HepG2 (cell line): Measurements from ENCODE around the gene THY1. TPM values are rescaled to one million over a fixed set of nuclear protein-coding genes. Genes with fewer than 3 reads are reported as not detected.

Experiments
- ATAC-seq: fragments of 200-7000 bp; cut with Tn5 transposase; 3 replicates; pipeline ENCODE4 v1.9.1; 2020; ENCODE audit warnings: mild to moderate bottlenecking, moderate library complexity
- BruUV-seq: library from RNA; stranded (reverse); fragments of 400-500 nt; replicated peaks from 2 replicates; lab custom pipeline; 2021; lab: Mats Ljungman, UMichigan
- CTCF ChIA-PET: fragments of 300-600 bp; formaldehyde crosslinking; extraction: SDS; loops from one replicate; lab custom pipeline; 2021; ENCODE audit warnings: low total read pairs, inconsistent platforms, low intra/inter-chr PET ratio; lab: Yijun Ruan, JAX
- POLR2A ChIA-PET: fragments of 350-600 bp; sonication (Branson Sonifier 250); formaldehyde crosslinking; loops from one replicate; lab custom pipeline; 2020; ENCODE audit warnings: antibody characterized with exemption, inconsistent platforms; lab: Yijun Ruan, JAX
- DNase-seq: peaks from one replicate; pipeline ENCODE4 v3.0.0-alpha.2; 2015; ENCODE audit warnings: low spot score
- FAIRE-seq: peaks from 3 replicates; lab custom pipeline; 2011; peaks lifted over from hg19 to GRCh38; lab: Jason Lieb, UNC
- H2AFZ ChIP-seq: one replicate; pipeline ENCODE4 v1.6.1; 2011; ENCODE audit warnings: low read length, inconsistent platforms
- H3K27ac ChIP-seq: fragments of 300-600 bp; 3 replicates; pipeline ENCODE4 v1.8.0; 2011; ENCODE audit warnings: mixed run types, mild to moderate bottlenecking, mixed read lengths, low read length, inconsistent platforms; ENCODE audit not compliant: insufficient read depth; ENCODE audit errors: extremely low read length
- H3K27me3 ChIP-seq, 2 experiments: fragments of 200-600 bp in 1 of 2; 2 replicates in 1 of 2; 3 replicates in 1 of 2; pipeline versions ENCODE4 v1.6.0 to v1.8.0; 2011; ENCODE audit warnings: low read length in 2 of 2, mild to moderate bottlenecking in 2 of 2, moderate library complexity in 2 of 2, inconsistent platforms in 1 of 2; ENCODE audit not compliant: insufficient read depth in 2 of 2, control insufficient read depth in 1 of 2
- H3K36me3 ChIP-seq, 2 experiments: fragments of 200-600 bp in 1 of 2; replicated peaks in 1 of 2; 2 replicates in 1 of 2; 3 replicates in 1 of 2; pipeline versions ENCODE4 v1.5.1 to v1.8.0; 2011; ENCODE audit warnings: low read length in 2 of 2, inconsistent platforms in 1 of 2; ENCODE audit not compliant: insufficient read depth in 2 of 2, control insufficient read depth in 1 of 2
- H3K4me1 ChIP-seq: 2 replicates; pipeline ENCODE4 v1.5.1; 2012; ENCODE audit warnings: low read length, inconsistent platforms; ENCODE audit not compliant: insufficient read depth
- H3K4me2 ChIP-seq: 2 replicates; pipeline ENCODE4 v1.6.0; 2011; ENCODE audit warnings: low read depth, low read length, inconsistent platforms
- H3K4me3 ChIP-seq, 3 experiments: fragments of 200-600 bp in 1 of 3; sonication (generic), shearing (Covaris generic) in 1 of 3; replicated peaks in 1 of 3; 2 replicates each; pipeline ENCODE4 v1.5.1; 2011 to 2016; ENCODE audit warnings: low read length in 3 of 3, inconsistent platforms in 2 of 3, low read depth in 2 of 3, mild to moderate bottlenecking in 2 of 3, control low read depth in 1 of 3, mixed read lengths in 1 of 3; ENCODE audit not compliant: insufficient read depth in 1 of 3
- H3K79me2 ChIP-seq: one replicate; pipeline ENCODE4 v1.6.1; 2011; ENCODE audit warnings: low read length, inconsistent platforms; ENCODE audit not compliant: insufficient read depth
- H3K9ac ChIP-seq: 2 replicates; pipeline ENCODE4 v1.6.0; 2011; ENCODE audit warnings: mild to moderate bottlenecking, low read depth, low read length, inconsistent platforms; ENCODE audit not compliant: insufficient read depth
- H3K9me3 ChIP-seq: 2 replicates; pipeline ENCODE4 v1.5.1; 2012; ENCODE audit warnings: mild to moderate bottlenecking, low read length
- H4K20me1 ChIP-seq: 2 replicates; pipeline ENCODE4 v1.6.0; 2011; ENCODE audit warnings: inconsistent platforms, mild to moderate bottlenecking, low read length, moderate library complexity; ENCODE audit not compliant: insufficient read depth
- ARNT2 ChIP-seq: sonication (generic); formaldehyde crosslinking; IDR thresholded peaks from 2 replicates; pipeline ENCODE4 v1.8.0; 2022; ENCODE audit warnings: mild to moderate bottlenecking, low read depth, missing genetic modification reagents, moderate library complexity
- ETV6 ChIP-seq: sonication (generic); formaldehyde crosslinking; conservative IDR thresholded peaks from 2 replicates; pipeline ENCODE4 v1.4.0; 2020; ENCODE audit warnings: missing genetic modification reagents
- HBP1 ChIP-seq: IDR thresholded peaks from 2 replicates; pipeline ENCODE4 v1.6.1; 2016; ENCODE audit warnings: low read depth, control low read depth
- JUNB ChIP-seq: sonication (generic); formaldehyde crosslinking; IDR thresholded peaks from 2 replicates; pipeline ENCODE4 v1.8.0; 2022; ENCODE audit warnings: missing genetic modification reagents, mild to moderate bottlenecking, borderline replicate concordance
- MLLT10 ChIP-seq: sonication (generic); formaldehyde crosslinking; IDR thresholded peaks from 2 replicates; pipeline ENCODE4 v1.4.0; 2020; ENCODE audit warnings: missing genetic modification reagents
- MTF2 ChIP-seq: sonication (generic); formaldehyde crosslinking; IDR thresholded peaks from 2 replicates; pipeline ENCODE4 v1.5.0; 2020; ENCODE audit warnings: missing genetic modification reagents, borderline replicate concordance
- NCOA2 ChIP-seq: sonication (generic); formaldehyde crosslinking; IDR thresholded peaks from 2 replicates; pipeline ENCODE4 v1.8.0; 2022; ENCODE audit warnings: inconsistent platforms
- NCOA5 ChIP-seq: sonication (generic); formaldehyde crosslinking; IDR thresholded peaks from 2 replicates; pipeline ENCODE4 v1.4.0; 2020; ENCODE audit warnings: missing genetic modification reagents
- PHF20 ChIP-seq: sonication (generic); formaldehyde crosslinking; IDR thresholded peaks from 2 replicates; pipeline ENCODE4 v1.5.0; 2020; ENCODE audit warnings: mild to moderate bottlenecking, missing genetic modification reagents
- SP140L ChIP-seq: sonication (generic); formaldehyde crosslinking; IDR thresholded peaks from 2 replicates; pipeline ENCODE4 v1.4.0; 2020; ENCODE audit warnings: missing genetic modification reagents, borderline replicate concordance
- ZFAT ChIP-seq: sonication (generic); formaldehyde crosslinking; conservative IDR thresholded peaks from 2 replicates; pipeline ENCODE4 v1.8.1; 2023; ENCODE audit warnings: missing genetic modification reagents, inconsistent platforms
- ZNF547 ChIP-seq: sonication (generic); formaldehyde crosslinking; IDR thresholded peaks from 2 replicates; pipeline ENCODE4 v1.5.1; 2020; ENCODE audit warnings: mild to moderate bottlenecking, missing genetic modification reagents
- ZNF570 ChIP-seq: sonication (generic); formaldehyde crosslinking; IDR thresholded peaks from 2 replicates; pipeline ENCODE4 v1.4.0; 2020; ENCODE audit warnings: mild to moderate bottlenecking, missing genetic modification reagents, borderline replicate concordance
- ZNF577 ChIP-seq: sonication (generic); formaldehyde crosslinking; IDR thresholded peaks from 2 replicates; pipeline ENCODE4 v1.4.0; 2020; ENCODE audit warnings: mild to moderate bottlenecking, low read depth, missing genetic modification reagents, borderline replicate concordance
- ZNF713 ChIP-seq: sonication (generic); formaldehyde crosslinking; IDR thresholded peaks from 2 replicates; pipeline ENCODE4 v1.4.0; 2020; ENCODE audit warnings: mild to moderate bottlenecking, missing genetic modification reagents
- ZNF746 ChIP-seq: sonication (generic); formaldehyde crosslinking; IDR thresholded peaks from 2 replicates; pipeline ENCODE4 v1.8.0; 2022; ENCODE audit warnings: mild to moderate bottlenecking, missing genetic modification reagents
- ZSCAN5A ChIP-seq: sonication (generic); formaldehyde crosslinking; IDR thresholded peaks from 2 replicates; pipeline ENCODE4 v1.8.0; 2022; ENCODE audit warnings: mild to moderate bottlenecking, missing genetic modification reagents, borderline replicate concordance
- WGBS: methylation state at CpG from one replicate; pipeline ENCODE4 v1.1.6; 2017; ENCODE audit warnings: low lambda C conversion rate; 5-methylcytosine and 5-hydroxymethylcytosine counted together
- in situ Hi-C: cut with HindIII; loops from 2 replicates; pipeline ENCODE4 v1.10.0; 2017; ENCODE audit warnings: low pct_unique_long_range_greater_than_20kb; ENCODE audit not compliant: extremely low pct_ligation_motif_present
- intact Hi-C: fragments of 100-400 bp; cut with micrococcal nuclease; formaldehyde crosslinking; loops from one replicate; pipeline ENCODE4 v1.10.0; 2022; ENCODE audit not compliant: unreplicated experiment
- polyA plus RNA-seq, 8 experiments: library from polyadenylated mRNA; depleted of rRNA in 3 of 8; stranded (reverse) in 7 of 8; unstranded in 1 of 8; fragments of >200 nt; fragmentation: Illumina TruSeq in 4 of 8; extraction: Trizol in 4 of 8; gene quantifications; 2 replicates each; pipeline versions ENCODE4 v1.2.1 to v1.2.3, GENCODE V29; 2011 to 2016; ENCODE audit warnings: low read depth in 4 of 8, missing spikeins in 1 of 8, mixed read lengths in 1 of 8; ENCODE audit not compliant: insufficient read depth in 1 of 8
- total RNA-seq, 5 experiments: library from RNA; depleted of rRNA; stranded (reverse); fragments of >200 nt; fragmentation: Illumina TruSeq; extraction: Trizol; gene quantifications; 2 replicates each; pipeline ENCODE4 v1.2.3, GENCODE V29; 2016; ENCODE audit warnings: low read depth in 1 of 5

Gene THY1
- total and polyA plus RNA-seq, 2 of the 13 experiments (the other 11 are each of a cell fraction or from before 2014, with no cell fraction given) = not detected

DNA sequence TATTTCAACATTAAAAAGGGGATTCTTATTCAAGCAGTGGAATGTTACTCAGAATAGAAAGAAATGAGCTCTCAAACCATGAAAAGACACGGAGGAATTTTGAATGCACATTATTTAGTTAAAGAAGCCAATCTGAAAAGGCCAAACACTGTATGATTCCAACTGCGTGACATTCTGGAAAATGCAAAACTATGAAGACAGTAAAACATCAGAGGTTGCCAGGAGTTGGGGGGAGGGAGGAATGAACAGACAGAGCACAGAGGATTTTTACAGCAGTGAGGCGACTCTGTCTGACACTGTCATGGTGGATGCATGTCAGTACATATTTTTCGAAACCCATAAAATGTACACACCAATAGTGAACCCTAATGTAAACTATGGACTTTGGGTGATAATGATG lies 22.9 kb upstream of the THY1 start:
- 85% methylated on average over 4 of the region's 4 CpGs for WGBS
- Histone ChIP-seq H3K27ac (no peak overlapping the region), H3K4me3 (no peak overlapping the region), H3K4me2 (no peak overlapping the region), H3K9me3 (no peaks in the 10 kb centered on the region), H3K36me3 (no peaks in the 10 kb centered on the region), H4K20me1 (no peaks in the 10 kb centered on the region), H3K79me2 (no peaks in the 10 kb centered on the region), H2AFZ (no peak overlapping the region), H3K27me3 (no peaks in the 10 kb centered on the region), H3K4me1 (peaks cover 11% of the 10 kb centered on the region), H3K9ac (no peak overlapping the region)
- in situ Hi-C loops (no loop called here), intact Hi-C loops (no loop called here)
- no peak for ATAC-seq
- no peak for DNase-seq
- no peak for FAIRE-seq
- ChIA-PET CTCF (no interaction called here), POLR2A (no interaction called here)
- no TSS peak for BruUV-seq
- TF ChIP-seq ETV6 (CRISPR knock-in tag) = no peak
- TF ChIP-seq NCOA2 (CRISPR knock-in tag) = no peak
- no peak for TF ChIP-seq ZNF713 (CRISPR knock-in tag)
- no peak for TF ChIP-seq ZNF577 (CRISPR knock-in tag)
- TF ChIP-seq ARNT2 (CRISPR knock-in tag) = no peak
- TF ChIP-seq PHF20 (CRISPR knock-in tag) = no peak
- TF ChIP-seq MTF2 (CRISPR knock-in tag) = no peak

DNA sequence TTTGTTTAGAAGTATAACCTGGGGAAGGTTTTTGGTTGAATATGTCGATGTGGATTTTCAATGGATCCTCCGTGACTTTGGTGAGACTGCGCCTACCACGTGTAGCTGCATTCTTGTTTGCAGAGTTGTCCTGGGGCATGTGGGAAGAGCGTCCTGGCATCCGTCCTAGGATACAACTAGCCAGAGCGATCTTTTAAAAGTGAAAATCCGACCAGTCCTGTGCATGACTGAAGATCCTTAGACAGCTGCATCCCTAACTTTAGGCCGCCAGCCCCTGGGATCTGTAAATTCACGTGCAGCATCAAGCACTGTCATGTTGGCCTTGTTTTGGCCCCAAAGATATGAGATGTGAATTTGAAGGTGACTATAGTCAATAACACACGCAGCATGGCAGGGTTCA lies 22.4 kb upstream of the THY1 start:
- no peaks in the 10 kb centered on the region for H3K9me3 ChIP-seq
- no peaks in the 10 kb centered on the region for H3K36me3 ChIP-seq
- no peaks in the 10 kb centered on the region for H3K79me2 ChIP-seq
- ATAC-seq (no peak), FAIRE-seq (no peak), DNase-seq (no peak)
- 85% methylated on average over 11 of the region's 11 CpGs for WGBS
- no peaks in the 10 kb centered on the region for H4K20me1 ChIP-seq
- ChIA-PET CTCF (no interaction called here), POLR2A (no interaction called here)
- no peak overlapping the region for H3K9ac ChIP-seq
- H3K4me3 ChIP-seq = no peak overlapping the region
- in situ Hi-C loops (no loop called here), intact Hi-C loops (no loop called here)
- H3K4me2 ChIP-seq = no peak overlapping the region
- H3K27me3 ChIP-seq = no peaks in the 10 kb centered on the region
- H3K27ac ChIP-seq = no peak overlapping the region
- H3K4me1 ChIP-seq = peaks cover 11% of the 10 kb centered on the region
- BruUV-seq = no TSS peak
- no peak overlapping the region for H2AFZ ChIP-seq
- TF ChIP-seq ZNF547 (CRISPR knock-in tag) (no peak), NCOA5 (CRISPR knock-in tag) (no peak), ZFAT (CRISPR knock-in tag) (no peak), ZNF746 (CRISPR knock-in tag) (no peak), ZSCAN5A (CRISPR knock-in tag) (no peak), JUNB (CRISPR knock-in tag) (no peak), ZNF570 (CRISPR knock-in tag) (no peak), MLLT10 (CRISPR knock-in tag) (no peak), SP140L (CRISPR knock-in tag) (no peak), HBP1 (CRISPR knock-in tag) (no peak)
